ENCODE data around the gene FAM20C.
A peak's percentile ranks its signal among the peaks of the same experiment; 100 is the strongest.

GRCh38 chr7:289756-290553 lies 97.6 kb downstream of the FAM20C start, which contains the start of gene FOXL3:
- no peak for TF ChIP-seq CTCF (conservative IDR thresholded peaks at IDR 0.05; ENCODE audit: low read depth, low read length)
- TF ChIP-seq EZH2 (IDR thresholded peaks at IDR 0.05; ENCODE audit: borderline replicate concordance, low read depth, low read length, poor library complexity, severe bottlenecking) = peak; percentile 18

All from A673 (cell line).